ENCODE results near the gene OCRL.

- TF ChIP-seq CTCF (IDR thresholded peaks at IDR 0.05; ENCODE audit: low read depth, low read length, poor library complexity, severe bottlenecking) = no peak
- no peak for TF ChIP-seq EZH2phosphoT487 (IDR thresholded peaks at IDR 0.05; ENCODE audit: borderline replicate concordance, low read length)
Measured at GRCh38 chrX:129622757-129623301, 82.8 kb downstream of the OCRL start.

Measured in DOHH2 (cell line).